GM18505 (cell line): ENCODE data around the gene NDUFB4.
"Not testable (repeated sequence)": the region's sequence is repeated elsewhere in the genome, so short reads cannot be mapped to it uniquely, and the experiment has no call there.

Source experiments
- ATAC-seq: cut with Tn5 transposase; IDR thresholded peaks from one replicate; pipeline ENCODE4 v1.9.1; 2021; ENCODE audit not compliant: unreplicated experiment
- POLR2A ChIP-seq: IDR thresholded peaks from 4 replicates; pipeline ENCODE4 v1.6.1; 2011; ENCODE audit warnings: borderline replicate concordance; ENCODE audit not compliant: insufficient read depth, insufficient read length; ENCODE audit errors: extremely low read depth

Gene NDUFB4

DNA sequence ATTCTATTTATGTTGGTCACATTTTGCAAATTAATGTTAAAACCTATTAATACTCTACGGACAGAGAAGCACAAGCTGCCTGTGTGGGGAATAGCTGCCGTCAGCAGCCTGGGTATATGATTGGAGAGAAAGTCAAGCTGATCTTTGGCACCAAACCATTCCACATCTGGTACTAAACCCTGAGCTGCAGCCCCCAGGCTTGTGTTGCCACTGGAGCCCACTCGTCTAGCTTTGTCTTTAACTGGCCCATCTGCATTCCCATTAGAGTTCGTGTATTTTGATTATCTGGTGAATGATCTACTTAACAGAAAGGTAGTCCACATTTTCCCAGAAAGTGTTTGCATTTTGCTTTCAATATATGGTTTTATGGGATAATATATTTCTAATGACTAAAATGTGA is 5.4 kb downstream of the NDUFB4 start:
- TF ChIP-seq POLR2A, result no peak
- no peak for ATAC-seq

DNA sequence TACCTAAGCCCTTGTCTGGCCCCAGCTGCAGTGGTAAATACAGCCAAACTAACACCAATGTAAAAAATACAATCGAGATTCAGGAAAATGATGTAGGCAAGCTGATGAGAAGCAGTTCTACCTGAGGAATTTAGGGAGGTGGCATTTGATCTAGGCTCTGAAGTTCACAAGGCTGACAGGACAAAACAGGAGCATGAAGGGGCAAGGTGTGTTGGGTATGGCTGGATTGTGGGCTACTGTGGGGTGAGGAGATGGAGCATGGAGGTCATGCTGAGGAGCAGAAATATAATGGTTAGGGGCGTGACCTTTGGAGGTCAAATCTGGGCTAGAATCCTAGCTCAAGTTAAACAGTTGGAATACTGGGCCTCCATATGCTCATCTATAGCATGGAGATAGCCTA is 6.5 kb downstream of the NDUFB4 start:
- no peak for ATAC-seq
- no peak for TF ChIP-seq POLR2A

DNA sequence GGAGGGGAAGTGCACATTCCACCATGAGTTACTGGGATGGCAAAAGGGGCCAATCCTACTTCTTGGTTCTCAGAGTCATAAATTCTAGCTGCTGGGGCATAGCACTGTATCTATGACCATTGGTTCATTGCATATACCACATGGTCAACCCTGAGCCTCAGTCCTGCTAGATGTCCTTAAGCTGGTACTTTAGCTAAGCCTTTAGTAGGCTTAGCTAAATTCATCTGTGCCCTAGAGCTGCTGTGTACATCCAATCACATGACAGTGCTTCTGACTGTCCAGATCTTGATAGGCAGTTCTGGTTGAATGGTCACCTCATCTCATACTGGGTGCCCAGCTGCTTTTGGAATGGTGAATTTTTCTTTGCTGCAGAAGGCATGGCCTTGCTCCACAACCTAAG is 8.2 kb downstream of the NDUFB4 start:
- no peak for ATAC-seq
- no peak for TF ChIP-seq POLR2A

DNA sequence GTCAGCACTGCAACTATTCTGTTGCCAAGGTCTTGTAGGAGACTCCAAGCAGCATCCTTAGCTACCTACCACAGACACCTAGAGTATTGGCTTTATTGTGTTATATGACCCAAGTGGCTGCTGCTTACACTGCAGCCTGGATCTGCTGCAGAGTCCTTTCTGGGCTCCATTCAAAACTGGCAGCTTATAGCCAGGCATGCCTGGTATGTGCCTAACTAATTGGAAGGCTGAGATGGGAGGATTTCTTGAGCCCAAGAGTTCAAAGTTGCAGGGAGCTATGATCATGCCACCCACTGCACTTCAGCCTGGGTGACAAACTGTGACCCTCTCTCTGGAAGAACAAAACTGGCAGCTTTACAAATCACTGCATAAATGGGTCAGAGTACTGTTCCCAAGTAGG is 8.6 kb downstream of the NDUFB4 start:
- ATAC-seq, result no peak
- no peak for TF ChIP-seq POLR2A

DNA sequence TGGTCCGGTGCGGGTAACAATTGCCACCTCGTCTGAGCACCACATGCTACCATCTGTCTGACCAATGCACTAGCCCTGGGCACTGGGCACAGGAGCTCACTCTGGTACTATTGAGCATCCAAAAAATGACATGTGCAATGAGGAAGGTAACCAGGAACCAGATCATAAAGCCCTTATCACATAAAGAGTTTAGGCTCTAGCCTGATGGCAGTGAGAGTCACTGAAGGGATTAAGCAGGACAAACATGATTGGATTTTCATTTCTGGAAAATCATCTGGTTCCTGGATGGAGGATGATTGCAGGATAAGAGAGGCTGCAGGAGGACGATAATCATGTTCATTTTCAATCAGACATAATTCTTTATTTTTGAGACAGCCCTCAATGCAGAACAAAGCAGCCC is 12.4 kb downstream of the NDUFB4 start:
- TF ChIP-seq POLR2A, result no peak
- ATAC-seq, result no peak

DNA sequence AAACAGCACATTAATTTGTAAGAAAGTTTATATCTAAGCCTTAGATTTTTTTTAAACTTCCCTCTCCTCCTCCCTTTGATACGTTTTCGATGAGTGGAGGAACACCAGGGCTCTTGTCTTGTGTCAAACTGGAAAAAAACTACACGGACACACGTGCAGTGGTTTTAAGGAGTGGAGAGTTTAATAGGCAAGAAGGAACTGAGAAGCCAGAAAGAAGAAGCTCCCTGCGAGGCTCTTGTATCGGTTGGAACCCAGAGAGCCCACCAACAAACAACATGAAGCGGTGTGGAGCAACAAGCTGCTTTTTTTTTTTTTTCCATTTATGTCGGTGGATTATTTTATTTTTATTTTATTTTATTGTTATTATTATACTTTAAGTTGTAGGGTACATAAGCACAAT is 18.6 kb downstream of the NDUFB4 start:
- ATAC-seq, result no peak
- no peak for TF ChIP-seq POLR2A

DNA sequence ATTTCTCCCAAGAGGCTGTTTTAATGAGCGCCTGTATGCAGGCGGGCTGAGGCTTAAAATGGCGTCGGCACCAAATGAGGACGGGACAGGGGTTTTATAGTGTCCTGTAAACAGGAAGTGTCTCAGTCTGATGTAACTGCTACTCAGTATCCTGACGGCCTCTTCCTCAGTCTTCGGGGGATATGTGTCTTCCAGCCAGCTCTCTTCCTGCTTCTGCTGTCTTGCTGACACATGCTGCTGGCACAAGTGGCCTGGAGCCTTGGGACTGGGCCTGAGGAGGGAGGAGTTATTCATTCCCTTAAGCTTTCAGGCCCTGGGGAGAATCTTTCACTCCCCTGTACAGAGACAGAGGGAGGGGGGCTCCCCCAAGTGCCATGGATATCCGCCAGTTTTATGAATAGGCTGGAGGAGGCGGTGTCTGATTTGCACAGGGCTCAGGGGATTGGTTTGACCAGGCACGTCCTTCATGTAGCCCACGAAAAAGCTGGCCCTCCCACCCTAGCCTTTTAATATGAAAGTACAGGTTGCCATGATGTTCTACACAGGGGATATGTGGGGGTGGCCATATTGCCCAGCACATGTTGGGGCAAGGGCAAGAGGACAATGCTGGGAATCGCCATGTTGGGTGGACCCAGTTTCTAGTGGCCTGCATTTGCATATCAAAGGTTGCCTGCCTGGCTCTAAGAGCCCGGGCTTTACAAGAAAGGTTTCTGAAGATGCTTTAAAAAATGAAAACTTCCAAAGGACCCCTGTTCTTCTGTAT is 19.9 kb downstream of the NDUFB4 start:
- ATAC-seq, result no peak
- no peak for TF ChIP-seq POLR2A

DNA sequence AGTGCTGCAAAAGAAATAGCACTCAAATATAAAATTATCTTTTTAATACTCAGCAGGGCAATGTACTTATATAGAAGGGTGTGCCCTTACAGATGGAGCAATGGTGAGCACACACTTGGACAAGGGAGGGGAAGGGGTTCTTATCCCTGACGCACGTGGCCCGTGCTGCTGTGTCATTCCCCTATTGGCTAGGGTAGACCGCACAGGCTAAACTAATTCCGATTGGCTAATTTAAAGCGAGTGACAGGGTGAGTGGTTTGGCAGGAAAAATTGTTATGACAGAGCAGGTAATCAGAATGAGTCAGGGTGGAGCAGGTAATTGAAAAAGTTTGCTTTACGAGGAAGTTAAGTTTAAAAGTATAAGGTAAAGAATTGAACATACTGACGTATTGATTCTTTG is 20.6 kb downstream of the NDUFB4 start:
- not testable (repeated sequence) for ATAC-seq

DNA sequence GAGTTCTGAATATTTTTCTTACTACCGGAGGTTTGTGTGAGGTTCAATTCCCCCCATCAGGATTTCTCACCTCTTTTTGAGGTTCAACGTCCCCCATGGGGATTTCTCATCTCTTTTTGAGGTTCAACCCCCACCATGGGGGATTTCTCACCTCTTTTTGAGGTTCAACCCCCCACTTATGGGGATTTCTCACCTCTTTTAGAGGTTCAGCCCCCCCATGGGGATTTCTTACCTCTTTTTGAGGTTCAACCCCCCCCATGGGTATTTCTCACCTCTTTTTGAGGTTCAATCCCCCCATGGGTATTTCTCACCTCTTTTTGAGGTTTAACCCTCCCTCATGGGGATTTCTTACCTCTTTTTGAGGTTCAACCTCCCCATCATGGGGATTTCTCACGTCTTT is 26.3 kb downstream of the NDUFB4 start:
- no peak for ATAC-seq
- TF ChIP-seq POLR2A, result no peak

DNA sequence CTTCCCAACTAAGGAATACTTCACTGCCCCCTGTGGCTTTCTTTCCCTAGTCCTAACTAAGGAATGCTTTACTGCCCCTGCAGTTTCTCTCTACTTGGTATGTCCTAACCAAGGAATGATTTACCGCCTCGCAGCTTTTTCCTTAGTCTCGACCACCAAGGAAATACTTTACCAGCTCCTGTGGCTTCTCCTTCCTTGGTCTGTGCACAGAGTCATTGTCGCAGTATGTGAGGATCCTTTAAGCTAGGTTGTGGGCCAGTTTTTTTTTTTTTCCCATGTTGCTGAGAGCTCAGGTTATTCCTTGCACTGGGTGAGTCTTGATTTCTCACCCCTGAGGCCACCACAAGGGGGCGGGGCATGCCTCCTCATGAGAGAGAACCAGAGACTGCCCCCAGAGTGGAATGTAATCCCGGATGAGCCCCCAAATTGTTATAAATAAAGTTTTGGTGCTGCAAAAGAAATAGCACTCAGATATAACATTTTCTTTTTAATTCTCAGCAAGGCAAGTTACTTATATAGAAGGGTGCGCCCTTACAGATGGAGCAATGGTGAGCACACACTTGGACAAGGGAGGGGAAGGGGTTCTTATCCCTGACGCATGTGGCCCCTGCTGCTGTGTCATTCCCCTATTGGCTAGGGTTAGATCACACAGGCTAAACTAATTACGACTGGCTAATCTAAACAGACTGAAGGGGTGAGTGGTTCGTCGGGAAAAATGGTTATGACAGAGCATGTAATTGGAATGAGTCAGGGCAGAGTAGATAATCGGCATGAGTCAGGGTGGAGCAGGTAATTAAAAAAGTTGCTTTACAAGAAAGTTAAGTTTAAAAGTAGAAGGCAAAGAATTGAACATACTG is 27.0 kb downstream of the NDUFB4 start:
- no peak for TF ChIP-seq POLR2A
- ATAC-seq, result no peak

DNA sequence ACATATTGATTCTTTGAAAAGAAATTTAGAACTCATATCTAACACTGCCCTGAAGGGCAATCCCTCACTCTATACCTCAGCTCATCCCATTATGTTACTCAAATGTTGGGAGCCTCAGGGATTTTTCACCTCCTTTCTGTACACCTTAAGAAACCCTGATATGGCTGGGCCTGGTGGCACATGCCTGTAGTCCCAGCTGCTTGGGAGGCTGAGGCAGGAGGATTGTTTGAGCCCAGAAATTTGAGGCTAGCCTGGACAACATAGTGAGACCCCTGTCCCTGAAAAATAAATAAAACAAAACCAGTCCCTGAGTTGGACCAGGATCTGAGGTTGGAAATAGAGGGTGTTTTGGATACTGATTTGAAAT is 27.6 kb downstream of the NDUFB4 start:
- ATAC-seq, result no peak
- TF ChIP-seq POLR2A, result no peak

DNA sequence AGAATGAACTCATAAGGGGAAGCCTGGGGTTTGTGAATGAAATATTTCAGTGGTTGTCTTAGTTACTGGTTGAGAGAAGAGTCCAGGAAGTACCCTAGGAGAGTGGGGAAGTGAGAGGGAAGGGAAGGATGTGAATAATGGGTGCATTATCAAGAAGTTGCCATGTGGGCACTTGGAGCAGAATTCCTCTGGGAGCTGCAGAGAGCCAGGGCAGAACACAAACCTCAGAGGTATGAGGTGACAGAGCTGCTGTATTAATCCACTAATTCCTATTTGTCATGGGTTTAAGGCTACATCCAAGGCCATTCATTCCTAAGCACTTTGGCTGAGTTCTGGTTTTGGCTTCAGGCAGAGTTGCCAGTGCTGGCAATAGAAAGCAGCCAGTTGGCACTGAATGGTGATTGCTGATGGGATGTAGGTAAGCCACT is 29.0 kb downstream of the NDUFB4 start:
- TF ChIP-seq POLR2A, result no peak
- ATAC-seq, result no peak

DNA sequence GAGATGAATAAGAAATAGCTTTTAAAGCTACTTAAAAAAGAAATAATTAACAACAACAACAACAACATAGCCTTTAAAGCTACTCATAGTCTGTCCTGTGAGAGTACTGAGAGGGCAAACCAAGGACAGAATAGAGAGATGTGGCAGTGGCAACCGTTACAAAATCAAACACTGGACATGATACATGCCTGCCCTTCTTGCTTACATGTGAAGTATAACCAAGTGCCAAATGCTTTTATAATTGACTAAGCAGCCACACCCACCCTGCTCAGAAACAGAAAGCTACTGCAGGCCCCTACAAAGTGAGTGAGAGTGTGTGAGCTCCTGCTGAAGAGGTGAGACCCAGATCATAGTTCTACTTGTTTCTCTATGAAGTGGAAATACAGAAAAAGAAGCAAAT is 38.4 kb downstream of the NDUFB4 start:
- ATAC-seq, result no peak
- no peak for TF ChIP-seq POLR2A

DNA sequence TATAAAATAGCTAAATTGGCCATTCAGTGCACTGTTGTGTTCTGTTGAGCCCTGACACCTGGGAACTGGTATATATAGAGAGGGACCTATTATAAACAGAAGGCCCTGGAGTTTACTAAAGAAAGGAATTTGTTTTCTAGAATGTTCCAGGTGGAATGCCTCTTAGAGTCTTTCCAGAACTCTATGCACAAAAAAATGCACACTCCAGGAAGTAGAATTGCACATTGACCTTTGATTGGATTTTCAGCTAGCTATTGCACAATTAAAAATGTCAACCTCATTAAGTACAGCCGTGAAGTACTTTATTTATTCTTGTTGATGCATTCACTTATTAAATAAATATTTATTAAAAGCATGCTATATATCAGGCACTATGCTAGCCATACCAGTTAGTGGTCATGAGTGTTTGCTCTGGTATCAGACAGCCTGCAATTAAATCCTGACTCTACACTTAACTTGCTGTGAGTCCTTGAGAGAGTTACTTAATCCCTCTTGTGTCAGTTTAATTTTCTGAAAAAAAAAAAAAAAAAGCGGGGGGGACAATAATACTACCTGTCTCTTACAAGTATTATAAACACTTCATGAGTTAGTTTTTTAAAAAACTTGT is 40.8 kb downstream of the NDUFB4 start:
- no peak for TF ChIP-seq POLR2A
- no peak for ATAC-seq
